Inferior parietal cortex (tissue), 1 donor: ENCODE results near the gene MAP2K5.

Experiments
- DNase-seq: peaks from one replicate; pipeline ENCODE4 v3.0.0-alpha.2; 2016; ENCODE audit errors: extremely low spot score

Gene MAP2K5

DNA sequence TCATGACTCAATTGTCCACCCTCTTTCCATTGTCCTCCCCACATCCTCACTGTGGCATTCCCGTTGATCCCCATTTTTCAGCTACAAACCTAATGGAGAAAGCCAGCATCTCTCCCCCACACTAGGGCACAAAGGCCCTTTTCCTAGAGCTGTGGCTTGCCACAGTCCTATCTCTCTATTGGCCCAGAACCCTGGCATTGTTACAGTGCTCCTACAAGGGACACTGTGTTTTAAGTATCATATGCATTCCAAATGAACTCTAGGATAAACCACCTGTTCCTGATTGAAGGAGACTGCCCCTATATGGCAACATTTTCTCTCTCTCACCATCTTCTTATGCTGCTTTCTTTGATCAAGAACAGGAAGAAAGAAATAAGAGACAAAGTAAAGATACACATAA is 213.4 kb downstream of the MAP2K5 start:
- DNase-seq: no peak

DNA sequence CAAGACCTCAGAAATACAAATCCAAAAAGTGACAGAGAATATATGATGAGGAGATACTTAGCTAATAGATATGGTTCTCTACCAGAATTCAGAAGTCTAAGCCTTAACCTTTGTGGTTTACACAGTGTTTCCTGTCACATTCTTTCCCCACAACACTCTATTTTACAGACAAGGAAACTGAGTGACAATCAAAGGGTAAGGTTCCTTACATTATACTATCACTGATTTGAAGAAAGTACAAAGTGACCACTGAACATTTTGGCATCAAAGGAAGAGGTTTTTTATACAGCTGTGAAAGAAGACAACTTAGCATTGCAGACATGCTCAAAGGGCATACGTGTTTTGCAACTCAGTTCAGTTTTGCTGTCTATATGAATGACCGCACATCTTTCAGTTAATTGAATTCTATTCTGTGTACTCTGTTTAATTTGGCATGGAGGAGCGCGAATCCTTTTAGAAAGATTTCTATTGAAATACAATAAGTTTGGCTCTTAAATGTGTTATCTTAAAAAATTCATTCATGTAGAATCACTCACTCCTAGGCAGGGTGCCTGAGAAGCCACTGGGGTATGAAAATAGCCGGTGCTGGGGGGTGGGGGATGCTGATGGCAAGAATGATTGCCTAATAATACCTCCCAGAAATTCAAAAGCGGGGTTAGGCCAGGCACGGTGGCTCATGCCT is 216.3 kb downstream of the MAP2K5 start:
- DNase-seq: no peak

DNA sequence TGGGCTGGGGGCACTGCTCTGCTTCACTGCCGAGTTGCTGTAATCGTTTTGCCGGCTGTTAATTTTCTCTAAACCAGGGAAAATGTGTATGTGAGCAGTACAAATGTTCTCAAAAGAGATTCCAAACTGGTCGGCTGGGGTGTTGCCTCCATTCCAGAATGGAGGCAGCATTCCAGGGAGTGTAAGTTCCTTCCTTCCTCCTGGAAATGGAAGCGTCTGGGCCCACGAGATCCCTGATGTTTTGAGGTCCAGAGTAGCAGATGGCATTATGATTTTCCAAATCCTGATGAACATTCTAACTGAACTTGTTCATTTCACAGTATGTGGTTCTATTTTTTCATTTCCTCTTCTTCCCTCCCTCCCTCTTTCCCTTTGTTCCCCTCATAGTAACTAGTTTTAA is 218.4 kb downstream of the MAP2K5 start:
- no peak for DNase-seq

DNA sequence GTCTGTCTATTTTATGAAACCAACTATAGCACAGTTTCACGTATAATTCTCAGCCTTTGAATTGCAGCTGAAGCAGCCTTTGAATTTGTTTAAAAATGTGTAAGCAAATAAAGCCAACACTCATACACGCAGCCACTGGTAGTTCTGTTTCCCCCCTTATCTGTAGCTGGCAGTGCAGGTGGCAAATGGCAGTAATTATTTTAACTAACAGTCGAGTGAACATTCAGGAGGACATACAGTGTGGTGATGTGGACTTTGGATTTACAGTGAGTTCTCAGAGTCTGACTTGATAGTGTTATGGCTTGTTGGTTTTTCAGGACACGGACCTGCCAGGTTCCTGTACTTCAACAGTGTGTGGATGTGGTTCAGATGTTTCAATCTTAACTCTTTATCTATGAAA is 218.8 kb downstream of the MAP2K5 start:
- DNase-seq: no peak

DNA sequence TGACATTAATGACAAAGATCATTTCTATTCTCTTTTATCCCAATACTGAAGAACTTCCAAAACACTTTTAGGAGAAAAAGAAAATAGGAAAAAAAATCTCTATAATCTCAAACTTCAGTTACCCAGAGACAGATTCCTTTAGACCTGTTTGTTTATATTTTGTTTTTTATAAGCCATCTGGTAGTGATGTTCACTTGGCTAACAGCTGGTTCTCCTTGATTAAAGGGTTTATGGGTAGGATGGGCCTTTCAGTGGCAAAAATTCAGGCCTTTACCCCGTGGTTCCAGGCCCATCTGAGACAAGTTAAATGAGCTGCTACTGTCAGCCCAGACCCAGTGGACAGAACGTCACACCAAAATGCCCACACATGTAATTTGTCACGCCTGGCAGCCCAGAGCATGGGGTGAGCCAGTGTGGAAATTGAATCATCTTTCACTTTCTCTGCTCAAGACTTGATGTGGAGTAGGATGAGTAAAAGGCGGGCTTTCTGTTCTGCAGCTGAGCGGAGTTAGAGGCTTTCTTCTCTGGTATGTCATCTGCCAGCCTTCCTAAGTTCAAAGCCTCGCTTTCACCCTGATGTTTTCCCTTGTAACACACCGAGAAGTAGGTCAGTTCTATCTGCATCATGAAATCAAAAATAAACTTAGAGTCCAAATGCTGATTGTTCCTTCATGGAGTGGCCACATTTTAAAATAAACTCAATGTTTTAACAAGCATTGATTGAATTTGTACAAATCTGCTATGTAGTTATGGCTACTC is 220.3 kb downstream of the MAP2K5 start:
- no peak for DNase-seq

DNA sequence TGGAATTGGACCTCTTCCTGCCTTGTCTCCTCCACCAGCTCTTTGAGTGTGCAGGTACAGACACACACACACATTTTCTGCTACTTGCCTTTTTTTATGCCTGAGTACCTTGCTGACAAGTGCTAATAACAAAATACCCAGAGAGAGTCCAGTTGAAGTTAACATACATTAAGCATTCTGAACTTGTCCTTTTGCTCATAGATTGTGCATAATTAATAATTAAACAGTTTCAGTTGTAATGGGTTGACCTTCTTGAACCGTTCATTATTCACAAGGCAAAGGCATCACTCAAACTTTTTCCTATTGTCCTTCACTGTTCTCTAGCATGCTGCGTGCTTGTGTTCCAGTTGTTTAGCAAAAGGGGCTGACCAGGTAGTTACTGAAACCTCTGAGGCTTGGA is 223.2 kb downstream of the MAP2K5 start:
- DNase-seq: no peak

DNA sequence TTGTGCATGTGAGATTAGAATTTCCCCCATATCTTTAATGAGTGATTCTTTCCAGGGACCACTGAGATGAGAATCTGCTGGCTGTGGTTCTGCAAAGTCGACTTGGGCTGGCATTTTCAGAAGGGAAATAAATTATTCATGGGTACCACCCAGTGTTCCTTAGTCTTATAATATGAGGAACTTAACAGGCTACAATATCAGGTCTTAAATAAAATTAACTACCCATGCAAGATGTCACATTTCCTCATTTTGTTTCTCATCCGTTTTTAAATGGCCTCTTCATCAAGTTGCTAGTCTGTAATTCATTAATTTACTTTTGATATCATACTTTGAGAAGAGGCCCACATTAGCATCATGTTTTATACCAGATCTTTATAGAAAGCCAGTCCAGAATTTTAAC is 224.5 kb downstream of the MAP2K5 start:
- no peak for DNase-seq

DNA sequence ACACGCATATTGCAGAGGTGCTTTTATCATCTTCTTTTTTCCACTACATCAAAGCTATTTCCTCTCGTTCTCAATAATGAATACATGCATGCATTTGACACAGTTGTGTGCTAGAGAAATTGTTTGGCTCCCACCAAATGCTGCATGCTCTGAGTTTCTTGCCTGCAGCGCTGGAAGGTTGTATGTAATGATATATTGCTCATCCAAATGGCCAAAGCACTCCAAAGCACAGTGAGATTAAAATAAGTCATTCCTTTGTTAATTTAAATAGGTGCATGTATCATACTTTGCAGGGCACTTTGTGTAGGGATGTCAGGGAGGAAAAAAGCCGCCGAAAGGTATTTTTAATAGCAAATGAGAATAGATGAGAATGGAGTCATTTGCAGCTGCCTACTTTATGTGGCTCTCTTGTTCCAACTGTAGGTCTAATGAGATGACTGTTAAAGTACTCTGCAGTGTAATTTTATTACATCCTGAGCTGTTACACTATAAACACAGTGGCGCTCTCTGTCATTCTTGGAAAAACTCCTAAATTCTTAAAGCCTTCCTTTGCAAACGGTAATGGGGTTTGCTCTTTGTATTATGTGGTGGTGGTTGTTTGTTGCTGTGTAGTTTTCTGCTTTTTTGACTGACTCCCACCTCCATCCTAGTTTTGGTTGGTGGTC is 225.9 kb downstream of the MAP2K5 start:
- no peak for DNase-seq

DNA sequence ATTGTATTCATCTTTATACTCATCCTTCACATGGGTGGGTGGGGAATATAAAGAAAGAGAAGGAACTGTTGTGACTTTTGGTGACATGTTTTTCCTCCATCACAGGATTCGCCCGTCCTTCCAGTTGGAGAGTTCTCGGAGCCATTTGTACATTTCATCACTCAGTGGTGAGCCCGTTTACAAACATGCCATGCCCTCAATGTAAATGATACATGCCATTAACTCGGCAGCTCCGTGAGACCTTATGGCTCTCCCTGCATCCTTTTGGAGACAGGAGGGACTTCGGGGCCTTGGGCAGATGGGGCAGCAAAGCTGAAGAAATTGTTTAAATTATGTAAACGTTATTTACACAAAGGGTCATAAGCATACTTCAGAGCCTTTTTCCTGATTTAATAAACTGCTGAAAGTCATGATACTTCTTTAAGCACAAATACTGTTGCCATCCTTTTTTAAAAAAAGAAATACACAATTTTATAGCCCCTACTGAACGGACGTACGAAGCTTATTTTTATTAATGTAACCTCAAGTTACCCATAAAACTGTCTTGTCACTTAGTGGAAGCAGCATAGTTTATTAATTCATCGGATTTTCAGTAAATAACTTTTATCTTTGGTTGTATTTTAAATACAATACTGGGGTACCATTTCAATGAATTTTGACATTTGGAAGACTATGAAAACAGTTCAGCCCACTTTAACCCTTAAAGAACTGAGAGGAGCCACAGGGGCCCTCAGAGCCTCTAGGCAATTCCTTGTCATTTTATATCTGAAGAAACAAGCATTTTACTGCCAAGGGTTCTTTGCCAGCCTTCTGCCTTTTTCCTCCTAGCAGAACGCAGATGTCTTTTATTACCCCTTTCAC is 227.2 kb downstream of the MAP2K5 start:
- no peak for DNase-seq

DNA sequence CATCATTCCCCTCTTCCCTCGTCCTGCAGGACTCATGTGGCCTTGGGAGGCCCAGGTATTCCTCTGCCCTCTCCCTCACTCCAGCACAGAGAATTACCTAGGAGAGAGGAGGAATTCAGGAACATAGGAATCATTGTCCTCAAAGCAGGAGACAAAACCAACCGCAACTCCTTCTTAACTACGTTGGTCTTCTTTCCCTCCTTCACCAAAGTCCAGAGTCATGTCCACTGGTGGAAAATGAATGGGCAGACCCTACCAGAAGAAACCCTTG is 227.8 kb downstream of the MAP2K5 start:
- no peak for DNase-seq

DNA sequence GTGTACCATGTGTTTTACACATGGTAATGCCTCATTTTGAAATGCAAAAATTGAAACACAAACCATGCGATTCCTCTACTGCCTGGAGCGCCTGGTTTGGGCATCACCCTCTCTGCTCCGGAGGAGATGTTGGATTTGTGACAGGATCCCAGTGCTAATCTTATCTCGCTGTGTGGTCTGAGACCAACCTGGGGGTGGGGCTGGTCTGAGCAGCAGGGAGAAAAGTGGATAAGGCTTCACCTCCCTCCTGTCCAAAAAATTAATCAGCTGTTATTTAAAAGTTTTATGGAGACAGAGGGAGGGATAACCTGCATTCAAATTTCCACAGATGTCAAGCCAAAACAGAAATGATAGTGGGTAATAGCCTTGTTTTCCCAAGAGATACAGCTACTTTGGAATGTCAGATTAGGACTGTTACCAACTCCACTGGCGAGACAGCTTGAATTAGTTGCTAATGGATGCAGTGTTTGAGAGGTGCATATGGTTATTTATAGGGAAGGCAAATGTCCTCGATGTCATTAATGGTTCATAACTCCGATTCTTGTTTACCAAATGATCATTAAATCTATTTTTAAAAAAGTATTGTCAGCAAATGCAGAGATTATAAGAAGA is 228.8 kb downstream of the MAP2K5 start:
- DNase-seq: no peak

DNA sequence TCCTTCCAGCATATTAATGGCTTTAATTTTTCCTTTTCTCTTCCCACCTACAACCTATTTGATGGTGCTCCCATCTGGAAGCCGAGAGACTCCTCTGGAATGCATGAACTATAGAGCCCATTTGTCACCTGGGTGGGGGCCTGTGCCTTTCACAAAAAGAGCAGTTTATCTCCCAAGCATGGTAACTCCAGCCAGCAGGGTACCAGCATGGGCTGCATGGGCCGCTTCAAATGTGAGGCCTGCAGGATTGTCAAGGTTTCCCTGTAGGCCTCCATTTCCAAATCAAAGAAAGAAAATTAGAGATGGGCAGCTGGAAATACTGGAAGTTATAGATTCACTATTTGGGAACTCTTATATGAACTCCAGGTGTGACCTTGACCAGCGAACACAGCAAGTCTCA is 232.1 kb downstream of the MAP2K5 start:
- no peak for DNase-seq

DNA sequence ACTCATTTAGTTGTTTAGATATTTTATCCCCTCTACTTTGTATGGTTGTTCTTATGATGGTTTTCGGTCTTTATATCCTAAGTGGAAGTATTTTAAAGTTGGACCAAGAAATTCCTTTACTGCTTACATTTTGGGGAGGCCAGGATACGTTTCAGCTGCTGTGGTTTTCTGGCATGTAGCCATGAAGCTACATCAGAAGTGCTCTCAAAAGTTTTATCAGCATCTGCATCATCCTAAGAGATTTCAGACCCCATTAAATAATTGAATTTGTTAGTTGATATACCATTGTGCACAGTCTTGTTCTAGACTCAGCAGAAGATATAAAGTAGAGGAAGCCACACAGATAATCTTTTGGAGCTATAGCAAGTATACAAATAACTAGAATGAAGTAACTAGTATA is 232.7 kb downstream of the MAP2K5 start:
- no peak for DNase-seq

DNA sequence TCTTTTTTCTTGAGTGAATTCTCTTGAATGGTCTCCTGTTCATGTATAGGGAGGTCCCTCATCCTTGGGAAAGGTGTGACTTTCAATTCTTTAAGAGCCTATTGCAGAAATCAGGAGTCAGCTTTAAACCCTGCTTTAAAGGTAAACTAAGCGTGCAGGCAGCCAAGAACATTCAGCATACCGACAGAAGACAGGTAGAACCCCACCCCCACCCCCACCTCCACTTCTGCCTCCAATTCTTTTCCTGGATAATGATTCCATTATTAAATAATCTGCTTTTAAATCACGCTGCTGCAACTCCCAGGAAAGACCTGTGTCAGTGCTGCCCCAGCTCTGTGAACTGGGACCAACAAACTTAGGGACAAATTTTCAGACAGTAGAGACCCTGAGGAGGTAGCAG is 233.5 kb downstream of the MAP2K5 start:
- DNase-seq: no peak

DNA sequence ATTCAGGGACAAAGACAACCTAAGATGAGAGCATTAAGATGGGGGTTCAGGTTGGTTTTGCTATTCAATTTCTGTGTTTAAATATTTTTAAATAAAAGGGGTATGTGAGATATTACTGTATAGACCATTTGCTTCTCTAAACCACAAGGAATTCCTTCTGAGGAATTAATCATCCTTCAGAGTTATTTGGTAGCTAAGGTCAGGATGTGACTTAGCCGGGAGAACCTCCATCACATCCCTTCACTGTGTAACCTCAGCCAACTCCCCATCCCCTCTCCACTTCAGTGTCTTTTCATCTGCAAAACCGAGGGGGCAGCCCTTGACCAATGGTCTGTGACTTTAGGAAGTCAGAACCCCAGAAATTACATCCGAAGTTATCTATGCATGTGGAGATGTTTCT is 234.1 kb downstream of the MAP2K5 start:
- no peak for DNase-seq

DNA sequence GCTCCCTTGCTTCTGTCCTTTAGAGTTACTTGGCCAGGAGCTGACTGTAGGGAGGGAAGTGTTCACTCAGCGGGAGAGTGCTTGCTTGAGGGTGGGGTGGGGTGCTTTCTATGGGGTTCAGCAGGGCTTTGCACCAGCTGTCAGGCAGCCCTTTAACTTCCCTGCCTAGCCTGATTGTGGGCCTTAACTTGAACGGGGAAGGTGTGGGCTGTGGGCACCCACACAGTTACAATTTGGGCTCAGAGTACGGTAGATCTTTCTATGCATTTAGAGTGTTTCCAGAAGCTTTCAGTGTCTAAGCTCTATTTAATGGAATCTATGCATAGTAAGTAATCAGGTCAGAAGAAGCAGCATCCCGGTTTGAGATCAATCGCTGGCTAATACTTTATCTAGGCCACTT is 234.6 kb downstream of the MAP2K5 start:
- DNase-seq: no peak

DNA sequence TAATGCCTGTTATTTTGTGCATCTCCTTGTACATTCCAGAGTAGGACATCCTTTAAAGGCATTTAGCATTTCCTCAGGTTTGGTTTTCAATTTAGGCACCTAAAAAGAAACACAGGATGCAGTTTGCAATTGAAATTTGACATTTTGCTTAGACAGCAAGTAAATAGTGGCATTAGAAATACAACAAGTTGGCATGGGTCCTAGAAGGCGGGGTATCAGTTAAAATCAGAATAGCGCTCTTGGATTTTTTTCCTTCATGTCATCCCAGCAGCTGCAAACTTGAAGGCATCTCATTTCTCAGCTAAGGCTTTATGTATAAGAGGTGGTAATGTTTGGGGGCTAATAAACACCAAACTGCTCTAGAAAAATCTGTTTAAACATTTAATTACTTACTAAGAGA is 235.3 kb downstream of the MAP2K5 start:
- no peak for DNase-seq

DNA sequence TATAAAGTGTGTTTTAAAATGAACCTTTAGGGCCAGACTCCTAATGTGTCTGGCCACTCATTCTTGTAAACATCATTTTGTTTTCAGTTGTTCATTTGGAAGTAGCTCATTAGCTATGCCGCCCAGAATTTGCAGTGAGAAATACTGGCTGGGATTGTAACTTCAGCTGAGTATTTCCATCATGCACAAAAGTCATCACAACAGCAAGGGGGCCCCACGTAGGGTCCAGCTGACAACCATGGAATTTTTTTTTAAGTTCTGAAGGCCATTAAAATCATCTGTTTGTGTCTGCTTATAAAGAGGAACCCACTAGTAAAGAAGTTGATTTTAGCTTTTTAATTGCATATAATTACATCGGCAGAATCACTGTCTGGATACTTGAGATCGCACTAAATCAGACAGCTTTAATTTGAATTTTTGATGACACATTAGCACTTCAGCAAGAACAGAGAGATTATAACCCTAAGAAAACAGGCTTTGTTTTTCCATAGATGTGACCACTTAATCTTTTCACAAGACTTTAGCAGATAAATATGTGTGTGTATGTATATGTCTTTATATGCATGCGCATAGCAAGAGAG is 236.6 kb downstream of the MAP2K5 start:
- no peak for DNase-seq

DNA sequence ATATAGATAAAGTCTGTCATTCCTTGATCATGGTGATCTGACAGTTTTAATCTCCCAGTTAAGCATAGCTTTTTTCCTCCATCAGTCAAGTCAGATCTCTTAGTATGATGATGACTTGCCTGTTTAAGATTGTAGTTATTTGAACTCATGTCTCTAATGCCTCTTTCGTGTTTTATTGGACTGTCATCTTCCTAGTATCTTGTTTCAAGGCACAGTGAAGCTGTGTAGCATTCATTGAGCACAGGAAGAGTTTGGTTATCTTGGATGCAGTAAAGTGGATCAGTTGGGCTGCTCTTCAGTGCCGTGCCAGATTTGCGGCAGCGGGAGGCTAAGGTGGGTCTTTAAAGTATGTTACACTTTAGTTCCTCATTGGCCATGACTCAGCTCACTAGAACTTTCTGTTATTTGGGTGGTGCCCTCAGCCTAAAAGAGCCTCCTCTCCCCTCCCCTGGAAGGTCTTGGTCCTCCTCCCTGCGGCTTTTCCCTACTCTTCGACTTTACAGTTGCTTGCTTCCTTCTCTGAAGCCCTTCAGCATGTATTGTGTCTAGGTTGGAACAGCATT is 237.1 kb downstream of the MAP2K5 start:
- DNase-seq: no peak

DNA sequence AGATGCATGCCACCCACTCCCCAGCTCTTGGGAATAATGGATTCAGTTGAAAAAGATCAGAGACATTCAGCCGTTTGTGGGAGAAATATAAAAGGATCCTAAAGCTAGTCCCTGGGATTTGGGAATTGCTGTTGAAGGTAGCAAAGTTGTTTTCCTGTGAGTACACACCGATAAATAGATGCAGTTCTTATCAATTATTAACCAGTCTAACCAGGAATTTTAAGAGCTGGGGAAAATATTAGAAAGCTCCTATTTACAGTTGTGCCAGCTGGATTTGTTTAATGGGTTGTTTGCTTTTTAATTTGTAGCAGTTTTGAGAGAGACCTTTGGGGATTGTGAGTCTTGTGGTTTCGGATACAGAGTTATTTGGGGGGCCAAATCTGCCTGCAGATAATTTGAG is 238.6 kb downstream of the MAP2K5 start:
- DNase-seq: no peak
